MCF 10A (cell line): ENCODE data around the gene ZNF423. TPM values are rescaled to one million over a fixed set of nuclear protein-coding genes. Genes with fewer than 3 reads are reported as not detected.

Source experiments
- BruUV-seq: library from RNA; stranded (reverse); fragments of 400-500 nt; replicated peaks from 2 replicates; lab custom pipeline; 2021; lab: Mats Ljungman, UMichigan
- CTCF ChIA-PET: fragments of 300-600 bp; sonication (Branson Sonifier 250); formaldehyde crosslinking; extraction: SDS; loops from one replicate; lab custom pipeline; 2021; ENCODE audit warnings: antibody characterized with exemption, inconsistent platforms; lab: Yijun Ruan, JAX
- POLR2A ChIA-PET: fragments of 300-600, 350-650 bp; sonication (Branson Sonifier 250); formaldehyde crosslinking; extraction: SDS; loops from one replicate; lab custom pipeline; 2020; ENCODE audit warnings: antibody characterized with exemption, inconsistent platforms; lab: Yijun Ruan, JAX
- DNase-seq: peaks from one replicate; pipeline ENCODE4 v3.0.0-alpha.2; 2018; ENCODE audit not compliant: unreplicated experiment
- H3K27ac Mint-ChIP-seq: one replicate; pipeline ENCODE4 v1.8.0; 2022; ENCODE audit warnings: mild to moderate bottlenecking, low read depth, mixed read lengths; ENCODE audit not compliant: unreplicated experiment
- H3K27me3 Mint-ChIP-seq: one replicate; pipeline ENCODE4 v1.8.0; 2022; ENCODE audit warnings: mixed read lengths; ENCODE audit not compliant: insufficient read depth, unreplicated experiment
- H3K36me3 Mint-ChIP-seq: one replicate; pipeline ENCODE4 v1.8.0; 2022; ENCODE audit warnings: mild to moderate bottlenecking, moderate library complexity, mixed read lengths; ENCODE audit not compliant: insufficient read depth, unreplicated experiment
- H3K4me1 Mint-ChIP-seq: one replicate; pipeline ENCODE4 v1.8.0; 2022; ENCODE audit warnings: mixed read lengths; ENCODE audit not compliant: insufficient read depth, unreplicated experiment
- H3K4me3 Mint-ChIP-seq: one replicate; pipeline ENCODE4 v1.8.0; 2022; ENCODE audit warnings: mild to moderate bottlenecking, moderate library complexity, mixed read lengths; ENCODE audit not compliant: unreplicated experiment
- H3K9me3 Mint-ChIP-seq: one replicate; pipeline ENCODE4 v1.8.0; 2022; ENCODE audit warnings: mixed read lengths; ENCODE audit not compliant: unreplicated experiment
- intact Hi-C: fragments of 100-400 bp; cut with micrococcal nuclease; formaldehyde crosslinking; loops from 2 replicates; pipeline ENCODE4 v1.14.1; 2022
- total RNA-seq: library from RNA; stranded (reverse); gene quantifications from 2 replicates; pipeline ENCODE4 v1.2.3, GENCODE V29; 2022
- TF ChIP-seq, protein P1 (sequence below): fragments of 200-600 bp; IDR thresholded peaks from one replicate; pipeline ENCODE4 v1.8.0; 2022; ENCODE audit warnings: antibody characterized with exemption, mild to moderate bottlenecking; ENCODE audit not compliant: unreplicated experiment

The ZNF423 gene
- total RNA-seq, 1 experiment from 2014 or later, result not detected

DNA sequence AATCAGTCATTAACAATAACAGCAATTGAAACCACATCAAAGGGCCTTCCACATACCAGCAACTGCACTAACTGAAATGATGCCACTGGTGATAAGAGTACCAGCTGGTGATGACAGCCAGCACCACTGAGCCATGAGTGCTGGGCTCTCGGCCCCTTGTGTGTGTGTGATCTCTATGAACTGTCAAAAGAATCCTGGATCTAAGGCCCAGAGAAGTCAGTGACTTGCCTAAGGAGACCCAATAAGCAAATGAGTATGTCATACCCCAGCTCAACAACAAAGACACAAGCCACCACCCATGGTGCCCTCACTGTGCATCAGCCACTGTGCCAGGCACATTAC, 220.9 kb downstream of the ZNF423 start:
- DNase-seq, result no peak
- Mint-ChIP-seq H3K36me3 (no peaks in the 10 kb centered on the region), H3K9me3 (no peaks in the 10 kb centered on the region), H3K4me1 (no peaks in the 10 kb centered on the region), H3K27ac (no peak overlapping the region), H3K27me3 (peaks cover 4% of the 10 kb centered on the region), H3K4me3 (no peak overlapping the region)
- BruUV-seq, result no TSS peak
- CTCF ChIA-PET, result no interaction called here
- intact Hi-C loops, result no loop called here
- POLR2A ChIA-PET, result no interaction called here
- TF ChIP-seq, protein P1, sequence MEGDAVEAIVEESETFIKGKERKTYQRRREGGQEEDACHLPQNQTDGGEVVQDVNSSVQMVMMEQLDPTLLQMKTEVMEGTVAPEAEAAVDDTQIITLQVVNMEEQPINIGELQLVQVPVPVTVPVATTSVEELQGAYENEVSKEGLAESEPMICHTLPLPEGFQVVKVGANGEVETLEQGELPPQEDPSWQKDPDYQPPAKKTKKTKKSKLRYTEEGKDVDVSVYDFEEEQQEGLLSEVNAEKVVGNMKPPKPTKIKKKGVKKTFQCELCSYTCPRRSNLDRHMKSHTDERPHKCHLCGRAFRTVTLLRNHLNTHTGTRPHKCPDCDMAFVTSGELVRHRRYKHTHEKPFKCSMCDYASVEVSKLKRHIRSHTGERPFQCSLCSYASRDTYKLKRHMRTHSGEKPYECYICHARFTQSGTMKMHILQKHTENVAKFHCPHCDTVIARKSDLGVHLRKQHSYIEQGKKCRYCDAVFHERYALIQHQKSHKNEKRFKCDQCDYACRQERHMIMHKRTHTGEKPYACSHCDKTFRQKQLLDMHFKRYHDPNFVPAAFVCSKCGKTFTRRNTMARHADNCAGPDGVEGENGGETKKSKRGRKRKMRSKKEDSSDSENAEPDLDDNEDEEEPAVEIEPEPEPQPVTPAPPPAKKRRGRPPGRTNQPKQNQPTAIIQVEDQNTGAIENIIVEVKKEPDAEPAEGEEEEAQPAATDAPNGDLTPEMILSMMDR, result no peak

DNA sequence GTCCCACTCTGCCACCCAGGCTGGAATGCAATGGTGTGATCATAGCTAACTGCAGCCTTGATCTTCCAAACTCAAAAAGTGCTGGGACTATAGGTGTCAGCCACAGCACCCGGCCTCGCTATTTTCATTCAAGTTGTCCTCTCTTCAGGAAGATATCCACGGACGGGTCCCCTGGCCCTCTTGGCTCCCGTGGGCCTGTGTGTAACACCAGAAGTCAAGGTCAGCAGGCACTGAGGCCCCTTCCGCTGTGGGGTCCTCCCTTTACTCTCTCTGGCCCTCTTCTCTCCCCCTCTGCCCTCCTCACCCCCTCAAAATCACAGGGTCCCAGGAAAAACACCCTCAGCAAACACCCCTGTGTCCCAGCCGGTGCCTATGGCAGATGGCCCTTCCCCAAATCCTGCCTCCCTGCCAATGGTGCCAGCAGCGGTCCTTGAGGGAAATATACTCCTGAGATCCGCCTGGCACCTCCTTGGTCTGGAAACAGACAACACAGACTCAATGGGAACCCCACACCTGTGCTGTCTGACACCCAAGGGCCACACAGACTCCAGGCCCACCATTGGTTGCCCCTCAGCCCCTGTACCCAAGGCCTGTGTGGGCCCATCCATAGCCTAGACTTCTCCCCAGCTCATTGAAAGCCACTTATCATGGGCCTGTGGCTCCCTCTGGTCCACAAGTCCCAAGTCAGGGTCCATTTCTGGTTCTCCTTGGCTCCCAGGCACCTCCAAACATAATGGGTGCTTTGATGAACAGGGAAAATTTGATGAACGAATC, 221.5 kb downstream of the ZNF423 start:
- H3K4me3 Mint-ChIP-seq, result no peak overlapping the region
- H3K27ac Mint-ChIP-seq, result no peak overlapping the region
- no peaks in the 10 kb centered on the region for H3K36me3 Mint-ChIP-seq
- TF ChIP-seq, protein P1, result no peak
- H3K27me3 Mint-ChIP-seq, result no peaks in the 10 kb centered on the region
- DNase-seq, result no peak
- ChIA-PET POLR2A (no interaction called here), CTCF (no interaction called here)
- no TSS peak for BruUV-seq
- intact Hi-C loops, result no loop called here
- H3K9me3 Mint-ChIP-seq, result no peaks in the 10 kb centered on the region
- no peaks in the 10 kb centered on the region for H3K4me1 Mint-ChIP-seq

DNA sequence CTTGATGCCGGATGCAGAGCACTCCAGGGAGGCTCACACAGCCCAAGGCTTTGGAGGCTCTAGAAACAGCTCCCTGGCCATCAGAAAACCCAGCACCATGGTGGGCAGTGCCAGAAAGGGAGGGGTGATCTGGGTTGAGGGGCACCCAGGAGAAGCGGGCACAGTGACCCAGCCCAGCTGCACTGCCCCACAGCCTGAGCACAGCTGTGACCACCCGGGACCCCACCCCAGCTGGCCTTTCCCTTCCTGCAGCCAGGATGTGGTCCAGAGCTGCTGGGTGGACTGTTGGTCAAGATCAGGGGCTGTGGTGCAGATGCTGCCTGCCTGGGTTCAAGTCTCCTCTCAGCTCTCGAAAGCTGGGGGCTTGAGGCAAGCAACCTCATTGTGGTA, 223.1 kb downstream of the ZNF423 start:
- TF ChIP-seq, protein P1, result no peak
- no peak overlapping the region for H3K4me3 Mint-ChIP-seq

DNA sequence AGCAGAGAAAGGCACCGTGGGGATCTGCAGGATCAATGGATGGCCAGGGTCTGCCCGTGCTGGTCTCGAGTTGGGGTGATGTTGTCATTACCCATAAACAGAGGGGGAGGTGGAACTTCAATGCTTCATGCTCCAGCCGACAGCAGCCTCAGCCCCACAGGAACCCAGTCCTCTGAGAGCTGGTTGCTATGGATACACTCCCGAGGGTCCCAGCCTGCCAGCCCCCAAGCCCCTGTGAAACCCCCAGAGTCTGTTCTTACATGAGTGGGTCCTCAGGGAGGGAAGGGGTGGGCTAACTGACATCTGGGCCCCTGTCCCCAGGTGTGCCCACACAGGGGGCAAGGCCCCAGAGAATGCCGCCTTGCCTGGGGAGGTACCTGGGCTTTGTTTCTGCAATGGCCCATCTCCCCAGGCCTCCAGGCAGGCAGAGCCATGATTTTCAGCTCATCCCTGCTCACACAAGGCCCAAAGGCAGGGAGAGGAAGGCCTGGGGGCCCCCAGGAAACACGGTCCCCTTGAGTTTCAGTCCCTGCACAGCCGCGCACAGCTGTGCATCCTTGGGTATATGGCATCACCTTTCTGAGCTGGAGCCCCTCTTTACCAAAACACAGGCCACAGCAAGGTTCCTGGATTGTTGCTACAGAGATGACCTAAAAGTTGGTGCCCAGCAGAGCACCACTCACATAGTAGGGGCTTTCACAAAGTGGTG, 223.7 kb downstream of the ZNF423 start:
- no peak for DNase-seq
- no peaks in the 10 kb centered on the region for H3K4me1 Mint-ChIP-seq
- no TSS peak for BruUV-seq
- H3K36me3 Mint-ChIP-seq, result no peaks in the 10 kb centered on the region
- no peak overlapping the region for H3K27ac Mint-ChIP-seq
- TF ChIP-seq, protein P1, result no peak
- intact Hi-C loops, result no loop called here
- CTCF ChIA-PET, result interaction anchor here (0.6 kb wide), 1 partner anchor 881 kb away, joined by 3 read pairs; no protein-coding TSS in a partner anchor
- H3K9me3 Mint-ChIP-seq, result no peaks in the 10 kb centered on the region
- no peaks in the 10 kb centered on the region for H3K27me3 Mint-ChIP-seq
- POLR2A ChIA-PET, result no interaction called here
- no peak overlapping the region for H3K4me3 Mint-ChIP-seq

More for the DNA sequence above, 223.1 kb downstream of the ZNF423 start:
- POLR2A ChIA-PET, result no interaction called here
- CTCF ChIA-PET, result no interaction called here
- no peak overlapping the region for H3K27ac Mint-ChIP-seq
- H3K9me3 Mint-ChIP-seq, result no peaks in the 10 kb centered on the region
- intact Hi-C loops, result no loop called here
- DNase-seq, result no peak
- no peaks in the 10 kb centered on the region for H3K4me1 Mint-ChIP-seq
- H3K27me3 Mint-ChIP-seq, result no peaks in the 10 kb centered on the region
- H3K36me3 Mint-ChIP-seq, result no peaks in the 10 kb centered on the region
- no TSS peak for BruUV-seq
